Neural crest cell (in vitro differentiated cells): ENCODE results near the gene PRKN. TPM values are rescaled to one million over a fixed set of nuclear protein-coding genes. Genes with fewer than 3 reads are reported as not detected.

Experiments
- DNase-seq: peaks from one replicate; pipeline ENCODE4 v3.0.0; 2021; ENCODE audit warnings: low read depth, mixed read lengths, low spot score
- H3K27ac Mint-ChIP-seq: one replicate; pipeline ENCODE4 v1.8.0; 2021; ENCODE audit warnings: mild to moderate bottlenecking, mixed read lengths; ENCODE audit not compliant: unreplicated experiment
- H3K27me3 Mint-ChIP-seq: 2 replicates; pipeline ENCODE4 v1.8.0; 2021; ENCODE audit warnings: low read depth, mild to moderate bottlenecking, mixed read lengths
- H3K36me3 Mint-ChIP-seq: 2 replicates; pipeline ENCODE4 v1.8.0; 2021; ENCODE audit warnings: low read depth, mild to moderate bottlenecking, mixed read lengths
- H3K4me1 Mint-ChIP-seq: 2 replicates; pipeline ENCODE4 v1.8.0; 2021; ENCODE audit warnings: mixed read lengths
- H3K4me3 Mint-ChIP-seq: one replicate; pipeline ENCODE4 v1.8.0; 2021; ENCODE audit warnings: mild to moderate bottlenecking, mixed read lengths
- H3K9me3 Mint-ChIP-seq: 2 replicates; pipeline ENCODE4 v1.8.0; 2021; ENCODE audit warnings: mixed read lengths
- CTCF ChIP-seq: fragments of 200-600 bp; sonication (generic); conservative IDR thresholded peaks from 2 replicates; pipeline ENCODE4 v1.5.0; 2021; ENCODE audit warnings: antibody characterized with exemption, mild to moderate bottlenecking
- total RNA-seq: library from RNA; stranded (reverse); gene quantifications from 2 replicates; pipeline ENCODE4 v1.2.1, GENCODE V29; 2021

PRKN gene
- total RNA-seq, 1 donor from 2014 or later: 3.2 TPM

- Mint-ChIP-seq H3K4me3 (no peak overlapping the region), H3K4me1 (peaks cover 9% of the 10 kb centered on the region), H3K27me3 (no peaks in the 10 kb centered on the region), H3K27ac (no peak overlapping the region), H3K36me3 (no peaks in the 10 kb centered on the region), H3K9me3 (no peaks in the 10 kb centered on the region)
- no peak for DNase-seq
- no peak for TF ChIP-seq CTCF
Measured at GRCh38 chr6:162256361-162256760, 471.2 kb downstream of the PRKN start.

- DNase-seq: no peak
- Mint-ChIP-seq H3K4me1 (peaks cover 9% of the 10 kb centered on the region), H3K36me3 (no peaks in the 10 kb centered on the region), H3K9me3 (peaks cover 8% of the 10 kb centered on the region), H3K27me3 (no peaks in the 10 kb centered on the region), H3K27ac (no peak overlapping the region), H3K4me3 (no peak overlapping the region)
- TF ChIP-seq CTCF: peak; percentile 36
Measured at GRCh38 chr6:162251257-162251656, 476.3 kb downstream of the PRKN start.

- Mint-ChIP-seq H3K36me3 (no peaks in the 10 kb centered on the region), H3K27me3 (no peaks in the 10 kb centered on the region), H3K27ac (no peak overlapping the region), H3K4me3 (no peak overlapping the region), H3K4me1 (peaks cover 12% of the 10 kb centered on the region), H3K9me3 (peaks cover 8% of the 10 kb centered on the region)
- DNase-seq: no peak
- no peak for TF ChIP-seq CTCF
Measured at GRCh38 chr6:162249907-162250642, 477.5 kb downstream of the PRKN start.

GRCh38 chr6:162245830-162246420, 481.6 kb downstream of the PRKN start:
- no peak for DNase-seq
- no peak overlapping the region for H3K27ac Mint-ChIP-seq
- no peak overlapping the region for H3K4me3 Mint-ChIP-seq
- no peaks in the 10 kb centered on the region for H3K27me3 Mint-ChIP-seq
- TF ChIP-seq CTCF: no peak
- no peaks in the 10 kb centered on the region for H3K36me3 Mint-ChIP-seq
- peaks cover 7% of the 10 kb centered on the region for H3K9me3 Mint-ChIP-seq
- H3K4me1 Mint-ChIP-seq: peaks cover 3% of the 10 kb centered on the region

- Mint-ChIP-seq H3K27me3 (no peaks in the 10 kb centered on the region), H3K4me1 (peaks cover 3% of the 10 kb centered on the region), H3K4me3 (no peak overlapping the region), H3K36me3 (no peaks in the 10 kb centered on the region), H3K27ac (no peak overlapping the region), H3K9me3 (no peaks in the 10 kb centered on the region)
- DNase-seq: no peak
- no peak for TF ChIP-seq CTCF
Measured at GRCh38 chr6:162244031-162244430, 483.5 kb downstream of the PRKN start.
